ENCODE results near the gene RASSF7.

The RASSF7 gene

GRCh38 chr11:587978-588380, 27.2 kb downstream of the RASSF7 start:
- peak; percentile 83 for DNase-seq

DNA sequence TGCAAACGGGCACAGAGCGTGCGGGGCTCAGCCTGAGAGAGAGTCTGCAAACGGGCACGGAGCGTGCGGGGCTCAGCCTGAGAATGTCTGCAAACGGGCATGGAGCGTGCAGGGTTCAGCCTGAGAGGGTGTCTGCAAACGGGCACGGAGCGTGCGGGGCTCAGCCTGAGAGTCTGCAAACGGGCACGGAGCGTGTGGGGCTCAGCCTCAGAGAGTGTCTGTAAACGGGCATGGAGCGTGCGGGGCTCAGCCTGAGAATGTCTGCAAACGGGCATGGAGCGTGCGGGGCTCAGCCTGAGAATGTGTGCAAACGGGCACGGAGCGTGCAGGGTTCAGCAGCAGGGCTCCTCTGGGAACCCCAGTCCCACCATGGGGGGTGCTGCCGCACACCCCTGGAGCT, 29.0 kb downstream of the RASSF7 start:
- no peak for DNase-seq

DNA sequence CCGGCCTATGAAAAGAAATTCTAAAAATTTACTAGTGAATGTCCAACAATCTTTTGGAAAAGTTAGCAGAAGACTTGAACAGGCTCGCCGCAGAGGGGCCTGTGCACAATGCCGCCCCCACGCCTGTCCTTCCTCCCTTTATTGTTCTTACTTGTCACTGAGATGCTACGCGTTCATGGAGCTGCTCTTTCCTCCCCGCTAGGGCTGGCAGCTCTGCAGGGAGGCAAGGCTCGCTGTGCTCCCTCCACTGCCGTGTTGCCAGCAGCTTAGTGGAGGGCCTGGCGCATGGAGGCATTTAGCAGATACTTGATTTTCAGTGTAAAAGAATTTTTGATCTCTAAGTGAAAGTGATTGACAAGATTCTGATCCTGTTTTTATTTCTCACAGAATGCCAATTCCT, 30.2 kb downstream of the RASSF7 start:
- DNase-seq, result no peak

- no peak for DNase-seq
These were observed 31.7 kb downstream of the RASSF7 start for GRCh38 chr11:592501-592900.

GRCh38 chr11:592918-593317, 32.1 kb downstream of the RASSF7 start:
- no peak for DNase-seq

DNA sequence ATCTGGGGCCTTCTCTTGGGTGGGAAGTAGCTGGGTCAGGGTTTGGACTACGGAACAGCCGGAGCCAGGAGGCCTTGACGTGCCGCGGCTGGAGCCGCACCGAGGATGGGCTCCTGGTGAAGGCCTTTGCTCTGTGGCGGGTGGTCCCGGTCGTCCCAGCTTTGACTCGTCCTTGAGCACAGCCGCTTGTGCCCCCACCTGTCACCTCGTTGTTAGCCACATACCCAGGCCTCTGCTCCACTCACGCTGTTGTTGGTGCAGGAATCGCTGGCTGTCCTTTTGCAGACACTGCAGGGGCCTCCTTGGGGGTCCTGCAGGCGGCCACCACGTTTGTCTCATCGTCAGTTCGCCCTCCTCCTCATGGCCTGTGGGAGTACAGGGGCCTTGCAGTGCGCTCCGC, 32.6 kb downstream of the RASSF7 start:
- DNase-seq, result no peak

GRCh38 chr11:595400-595799, 34.6 kb downstream of the RASSF7 start:
- no peak for DNase-seq

DNA sequence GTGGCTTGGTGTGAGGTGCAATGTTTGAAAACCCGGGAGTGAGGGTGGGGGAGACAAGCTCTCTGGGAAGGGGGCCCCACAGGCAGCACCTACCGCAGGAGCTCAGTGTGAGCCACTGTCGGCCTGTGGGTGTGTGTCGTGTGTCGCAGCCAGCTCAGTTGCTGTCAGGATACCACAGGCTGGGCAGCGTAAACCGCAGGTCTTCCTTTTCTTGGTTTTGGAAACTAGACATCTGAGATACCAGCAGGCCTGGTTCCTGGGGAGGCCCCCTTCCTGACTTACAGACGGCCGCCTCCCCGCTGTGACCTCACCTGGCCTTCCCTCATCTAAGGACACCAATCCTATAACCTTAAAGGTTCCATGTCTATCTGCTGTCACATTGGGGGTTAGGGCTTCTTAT, 35.6 kb downstream of the RASSF7 start:
- DNase-seq, result no peak

DNA sequence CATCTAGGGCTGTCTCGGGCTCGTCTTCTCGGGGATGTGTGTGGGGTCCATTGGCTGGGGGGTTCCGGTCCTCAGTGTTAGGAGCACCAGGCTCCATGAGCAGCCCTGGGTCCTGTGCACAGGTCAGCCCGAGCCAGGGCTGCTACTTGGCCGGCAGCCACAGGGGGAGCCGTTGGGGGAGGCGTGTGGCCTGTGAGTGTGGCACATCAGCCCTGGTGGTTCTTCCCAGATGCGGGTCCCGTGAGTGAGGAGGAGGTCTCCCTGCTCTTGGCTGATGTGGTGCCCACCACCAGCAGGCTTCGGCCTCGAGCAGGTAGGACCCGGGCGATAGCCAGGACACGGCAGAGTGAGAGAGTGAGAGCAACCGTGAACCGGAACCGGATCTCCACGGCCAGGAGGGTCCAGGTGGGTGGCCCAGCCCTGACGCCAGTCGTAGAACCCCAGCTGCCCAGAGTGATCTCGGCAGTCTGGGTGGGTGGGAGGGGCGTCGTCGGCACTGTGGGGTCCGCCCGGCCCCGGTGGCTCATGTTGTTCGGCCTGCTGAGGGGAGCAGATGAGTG, 36.5 kb downstream of the RASSF7 start:
- no peak for DNase-seq

GRCh38 chr11:598005-598680, 37.4 kb downstream of the RASSF7 start:
- DNase-seq, result no peak

DNA sequence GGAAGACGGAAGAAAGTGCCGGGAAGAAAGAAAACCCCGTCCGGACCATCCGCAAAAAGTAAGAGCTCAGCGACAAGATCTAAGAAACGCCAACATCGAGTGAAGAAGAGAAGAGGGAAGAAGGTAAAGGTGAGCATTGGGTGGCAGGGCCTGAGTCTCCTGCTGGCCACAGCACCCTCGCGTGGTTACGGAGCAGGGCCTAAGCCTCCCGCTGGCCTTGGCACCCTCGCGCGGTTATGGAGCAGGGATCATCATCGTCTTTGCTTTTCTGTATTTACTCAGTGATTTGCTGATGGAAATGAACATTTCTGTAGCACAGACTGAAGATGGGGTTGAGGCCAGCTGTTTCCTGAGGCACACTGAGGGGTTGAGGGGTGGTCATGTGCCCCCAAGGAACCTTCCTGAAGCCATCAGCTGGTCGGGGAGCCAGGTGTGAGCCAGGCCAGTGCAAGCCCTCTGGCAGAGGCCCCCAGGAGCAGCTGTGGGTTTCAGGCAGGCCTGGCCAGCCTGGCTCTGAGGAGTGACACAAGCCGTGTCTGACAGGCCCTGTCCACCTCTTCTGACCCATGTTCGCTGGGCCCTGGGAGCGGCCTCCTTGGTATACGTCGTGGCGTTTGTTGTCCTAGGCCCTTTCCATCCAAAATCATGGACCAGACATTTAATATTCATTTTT, 40.9 kb downstream of the RASSF7 start:
- no peak for DNase-seq

GRCh38 chr11:603154-603553, 42.4 kb downstream of the RASSF7 start:
- no peak for DNase-seq

DNA sequence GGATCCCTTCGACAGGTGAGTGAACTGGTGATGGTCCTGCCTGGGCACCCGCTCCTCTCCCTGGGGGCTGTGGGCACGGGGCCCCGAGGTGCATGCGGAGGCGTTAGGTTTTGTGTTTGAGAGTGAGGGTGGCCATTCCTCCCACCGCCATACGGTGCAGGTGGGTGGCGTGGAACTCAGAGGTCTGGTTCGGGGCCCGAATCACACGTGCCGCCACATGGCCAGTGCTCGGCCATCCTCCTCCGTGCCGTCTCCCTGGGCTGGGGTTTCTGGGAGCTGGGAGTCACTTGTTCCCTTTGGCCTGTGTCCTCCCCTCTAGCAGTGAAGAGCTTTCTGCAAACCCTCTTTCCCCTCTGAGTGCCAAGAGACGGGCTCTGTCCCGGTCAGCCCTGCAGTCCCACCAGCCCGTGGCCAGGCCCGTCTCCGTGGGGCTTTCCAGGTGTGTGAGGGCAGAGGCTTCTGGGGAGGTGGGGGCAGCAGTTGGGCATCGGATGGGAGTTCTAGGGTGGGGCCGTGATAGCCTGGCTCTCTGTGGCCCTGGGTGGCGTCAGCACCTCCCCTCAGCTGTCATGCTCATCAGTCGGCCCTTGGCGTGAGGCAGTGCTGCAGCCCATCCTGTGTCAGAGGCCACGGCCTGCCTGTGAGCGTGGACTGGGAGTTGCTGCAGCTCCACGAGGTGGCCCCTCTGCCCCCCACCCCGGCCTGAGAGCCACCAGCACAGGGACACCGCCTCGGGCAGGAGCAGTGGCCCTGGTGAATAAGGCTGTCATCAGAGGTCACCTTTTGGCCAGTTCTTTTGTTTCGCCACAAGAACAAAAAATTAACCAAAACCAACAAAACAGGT, 44.7 kb downstream of the RASSF7 start:
- DNase-seq, result no peak

DNA sequence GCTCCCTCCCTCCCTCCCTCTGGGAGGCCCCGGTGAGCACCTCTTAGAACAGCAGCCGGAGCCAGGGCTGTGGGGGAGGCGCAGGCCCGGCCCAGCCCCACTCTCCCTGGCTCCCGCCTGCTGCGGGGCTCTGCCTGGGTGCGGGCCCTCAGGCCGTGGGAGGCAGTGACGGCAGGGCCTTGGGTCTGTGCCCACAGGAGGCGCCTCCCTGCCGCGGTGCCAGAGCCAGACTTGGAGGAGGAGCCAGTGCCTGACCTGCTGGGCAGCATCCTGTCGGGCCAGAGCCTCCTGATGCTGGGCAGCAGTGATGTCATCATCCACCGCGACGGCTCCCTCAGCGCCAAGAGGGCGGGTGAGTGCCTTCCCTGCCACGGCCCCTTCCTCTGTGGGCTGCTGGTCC, 45.5 kb downstream of the RASSF7 start:
- DNase-seq, result no peak

GRCh38 chr11:607020-607780, 46.4 kb downstream of the RASSF7 start:
- DNase-seq, result no peak

DNA sequence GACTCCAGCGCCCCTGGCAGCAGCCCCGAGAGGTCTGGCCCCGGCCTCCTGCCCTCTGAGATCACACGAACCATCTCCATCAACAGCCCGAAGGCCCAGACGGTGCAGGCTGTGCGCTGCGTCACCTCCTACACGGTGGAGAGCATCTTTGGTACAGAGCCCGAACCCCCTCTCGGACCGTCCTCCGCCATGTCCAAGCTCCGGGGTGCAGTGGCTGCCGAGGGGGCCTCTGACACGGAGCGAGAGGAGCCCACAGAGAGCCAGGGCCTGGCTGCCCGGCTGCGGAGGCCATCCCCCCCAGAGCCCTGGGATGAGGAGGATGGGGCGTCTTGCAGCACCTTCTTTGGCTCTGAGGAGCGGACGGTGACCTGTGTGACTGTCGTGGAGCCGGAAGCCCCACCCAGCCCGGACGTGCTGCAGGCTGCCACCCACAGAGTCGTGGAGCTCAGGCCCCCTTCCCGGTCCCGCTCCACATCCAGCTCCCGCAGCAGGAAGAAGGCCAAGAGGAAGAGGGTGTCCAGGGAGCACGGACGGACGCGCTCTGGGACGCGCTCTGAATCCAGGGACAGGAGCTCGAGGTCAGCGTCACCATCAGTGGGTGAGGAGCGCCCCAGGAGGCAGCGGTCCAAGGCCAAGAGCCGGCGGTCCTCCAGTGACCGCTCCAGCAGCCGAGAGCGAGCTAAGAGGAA, 47.3 kb downstream of the RASSF7 start:
- no peak for DNase-seq

- DNase-seq, result no peak
These were observed 48.1 kb downstream of the RASSF7 start for GRCh38 chr11:608791-609251.

GRCh38 chr11:609341-609811, 48.6 kb downstream of the RASSF7 start:
- DNase-seq, result peak; percentile 3

GRCh38 chr11:610146-610801, 49.5 kb downstream of the RASSF7 start:
- DNase-seq, result no peak

- DNase-seq, result peak; percentile 4
These were observed 50.5 kb downstream of the RASSF7 start for GRCh38 chr11:611001-611996.

Measured in activated CD4-positive, alpha-beta T cell treated with anti-CD3 and anti-CD28 coated beads for 48 hours (primary cell).